AG09309 (cell line): ENCODE measurements around the gene SETDB2.

Source experiments
- DNase-seq: peaks from one replicate; pipeline ENCODE4 v3.0.0-alpha.2; 2010; ENCODE audit warnings: low read depth
- H3K4me3 ChIP-seq: 2 replicates; pipeline ENCODE4 v1.5.1; 2011; ENCODE audit warnings: mild to moderate bottlenecking, low read depth, low read length, moderate library complexity; ENCODE audit not compliant: control insufficient read depth
- CTCF ChIP-seq: IDR thresholded peaks from 2 replicates; pipeline ENCODE4 v1.5.1; 2011; ENCODE audit warnings: mild to moderate bottlenecking, low read depth, low read length, inconsistent platforms; ENCODE audit not compliant: insufficient read depth, control insufficient read depth; ENCODE audit errors: missing control alignments

Gene SETDB2, protein sequence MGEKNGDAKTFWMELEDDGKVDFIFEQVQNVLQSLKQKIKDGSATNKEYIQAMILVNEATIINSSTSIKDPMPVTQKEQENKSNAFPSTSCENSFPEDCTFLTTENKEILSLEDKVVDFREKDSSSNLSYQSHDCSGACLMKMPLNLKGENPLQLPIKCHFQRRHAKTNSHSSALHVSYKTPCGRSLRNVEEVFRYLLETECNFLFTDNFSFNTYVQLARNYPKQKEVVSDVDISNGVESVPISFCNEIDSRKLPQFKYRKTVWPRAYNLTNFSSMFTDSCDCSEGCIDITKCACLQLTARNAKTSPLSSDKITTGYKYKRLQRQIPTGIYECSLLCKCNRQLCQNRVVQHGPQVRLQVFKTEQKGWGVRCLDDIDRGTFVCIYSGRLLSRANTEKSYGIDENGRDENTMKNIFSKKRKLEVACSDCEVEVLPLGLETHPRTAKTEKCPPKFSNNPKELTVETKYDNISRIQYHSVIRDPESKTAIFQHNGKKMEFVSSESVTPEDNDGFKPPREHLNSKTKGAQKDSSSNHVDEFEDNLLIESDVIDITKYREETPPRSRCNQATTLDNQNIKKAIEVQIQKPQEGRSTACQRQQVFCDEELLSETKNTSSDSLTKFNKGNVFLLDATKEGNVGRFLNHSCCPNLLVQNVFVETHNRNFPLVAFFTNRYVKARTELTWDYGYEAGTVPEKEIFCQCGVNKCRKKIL

DNA sequence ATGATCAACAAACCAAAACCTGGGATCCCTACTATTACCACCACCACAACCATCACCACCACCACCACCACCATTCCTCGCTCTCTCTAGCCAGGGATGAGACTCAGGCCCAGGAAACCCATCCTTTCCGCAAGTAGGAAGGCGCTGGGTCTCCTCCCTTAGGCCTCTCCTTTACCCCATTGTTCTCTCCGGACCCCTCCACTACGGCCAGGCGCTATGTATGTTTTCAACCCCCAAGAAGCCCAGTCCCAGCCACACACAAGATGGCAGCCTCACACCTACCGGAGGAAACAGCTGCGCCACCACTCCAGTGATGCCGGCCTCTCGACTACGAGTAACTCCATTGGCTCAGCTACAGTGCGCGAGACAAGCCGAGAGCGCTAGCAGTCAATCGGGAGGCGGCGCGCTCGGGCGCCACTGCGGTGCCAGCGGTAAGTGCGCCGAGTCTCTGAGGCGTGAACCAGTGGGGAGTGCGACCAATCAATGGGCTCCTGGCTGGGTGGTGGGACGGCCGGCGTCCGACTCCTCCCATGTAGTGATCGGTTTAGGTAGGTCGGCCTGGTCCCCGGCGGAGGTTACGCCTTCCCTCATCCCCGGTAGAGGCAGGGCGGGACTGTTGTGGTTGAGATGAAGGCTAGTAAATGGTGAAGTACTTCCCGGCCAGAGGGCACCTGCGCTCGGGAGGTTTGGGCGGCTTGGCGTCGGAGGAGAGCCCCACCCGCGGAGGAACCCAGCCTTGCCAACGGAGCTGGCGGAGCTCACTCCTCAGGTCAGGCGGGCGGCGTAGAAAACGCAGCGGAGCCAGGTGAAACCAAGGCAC is at the start of gene SETDB2, which contains the start of gene CAB39L:
SETDB2 (plus strand) TSS at position 571 of the 820 bp plus-strand sequence. CDS start 7,620 bp downstream, outside the sequence.
CAB39L (minus strand) TSS at position 361 of the 820 bp plus-strand sequence. CDS start 61,154 bp downstream, outside the sequence.
- TF ChIP-seq CTCF = peak; percentile 41
- H3K4me3 ChIP-seq = peak within 1 kb of the TSS; percentile 88

DNA sequence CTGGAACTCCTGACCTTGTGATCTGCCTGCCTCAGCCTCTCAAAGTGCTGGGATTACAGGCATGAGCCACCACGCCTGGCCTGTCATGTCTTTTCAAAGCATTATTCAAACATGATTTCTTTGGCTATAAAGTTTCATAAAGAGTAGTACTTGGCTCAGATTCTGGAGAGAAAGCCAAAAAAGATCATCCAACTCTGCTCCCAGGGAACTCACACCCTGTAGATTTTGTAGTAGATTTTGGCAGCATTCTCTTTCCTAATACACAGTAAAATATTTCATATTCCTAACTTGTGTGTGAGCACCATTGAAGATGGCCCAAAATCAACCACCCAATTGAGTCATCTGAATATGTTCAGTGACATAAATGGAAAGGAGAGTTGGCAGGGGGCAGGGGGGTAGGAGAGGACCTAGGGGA is 48.6 kb upstream of the SETDB2 start:
- no peak for TF ChIP-seq CTCF
- DNase-seq = no peak
- no peak overlapping the region for H3K4me3 ChIP-seq

More for the DNA sequence above, at the start of gene SETDB2, which contains the start of gene CAB39L:
- peak; percentile 94 for DNase-seq

GRCh38 chr13:49395878-49396380 is 48.1 kb upstream of the SETDB2 start:
- no peak for DNase-seq
- TF ChIP-seq CTCF = no peak
- no peak overlapping the region for H3K4me3 ChIP-seq

GRCh38 chr13:49399801-49400472 is 44.1 kb upstream of the SETDB2 start:
- DNase-seq = no peak
- H3K4me3 ChIP-seq = no peak overlapping the region
- TF ChIP-seq CTCF = no peak

DNA sequence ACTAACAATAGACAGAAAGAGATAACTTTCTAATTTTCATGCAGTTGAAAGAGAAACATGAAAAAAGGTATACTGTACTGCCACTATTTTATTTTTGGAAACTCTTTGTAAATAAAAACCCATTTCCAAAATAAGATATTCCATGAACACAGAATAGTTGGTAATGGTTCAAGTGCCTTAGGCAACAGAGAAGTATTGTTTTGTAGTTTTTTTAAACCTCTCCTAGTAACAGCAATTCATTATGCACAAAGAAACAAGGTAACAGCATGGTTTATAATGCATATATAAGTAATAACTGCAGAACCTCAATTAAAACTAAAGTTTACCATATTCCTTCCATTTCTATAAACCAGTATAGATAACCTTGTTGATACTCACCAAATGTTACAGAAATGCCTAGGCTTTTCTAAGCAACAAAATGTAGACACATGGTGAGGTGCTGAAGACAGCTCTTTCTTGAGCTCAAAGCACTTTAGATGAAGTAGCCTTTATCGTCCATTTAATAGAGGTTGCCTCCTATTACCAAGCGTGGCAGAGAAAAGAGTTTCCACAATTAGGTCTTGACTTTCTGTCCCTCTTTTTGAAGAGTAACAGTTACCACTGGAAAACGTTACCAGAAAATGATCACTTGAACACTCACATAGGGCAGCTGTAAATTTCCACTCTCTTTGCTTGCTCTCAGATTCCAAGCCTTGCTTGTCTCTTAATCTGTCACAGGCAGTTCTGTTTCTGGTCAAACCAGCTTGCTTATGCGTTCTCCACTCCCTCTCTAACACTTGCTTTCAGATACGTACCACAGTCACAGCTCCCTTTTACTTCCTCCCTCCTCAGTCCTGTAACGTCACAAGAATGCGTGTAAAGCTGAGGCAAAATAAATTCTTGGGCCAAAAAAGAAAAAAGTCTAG is 43.1 kb upstream of the SETDB2 start:
- no peak overlapping the region for H3K4me3 ChIP-seq
- no peak for DNase-seq
- no peak for TF ChIP-seq CTCF
